H9 (cell line): ENCODE results near the gene SIX3. TPM values are rescaled to one million over a fixed set of nuclear protein-coding genes. Genes with fewer than 3 reads are reported as not detected.

ENCODE experiments used
- DNase-seq: peaks from one replicate; pipeline ENCODE4 v3.0.0-alpha.2; 2017
- H2AFZ ChIP-seq: one replicate; pipeline ENCODE4 v1.6.1; 2013; ENCODE audit warnings: mild to moderate bottlenecking, low read length, control low read depth, moderate library complexity
- H2AK5ac ChIP-seq: 2 replicates; pipeline ENCODE4 v1.6.1; 2013; ENCODE audit warnings: low read length, control low read depth, mixed read lengths; ENCODE audit not compliant: insufficient read length
- H2BK120ac ChIP-seq: one replicate; pipeline ENCODE4 v1.6.1; 2013; ENCODE audit warnings: low read depth, mild to moderate bottlenecking, low read length, control low read depth, inconsistent platforms; ENCODE audit not compliant: poor library complexity, severe bottlenecking
- H2BK12ac ChIP-seq: 2 replicates; pipeline ENCODE4 v1.6.1; 2013; ENCODE audit warnings: low read length, control low read depth, mixed read lengths, low read depth; ENCODE audit not compliant: insufficient read length
- H2BK15ac ChIP-seq: 2 replicates; pipeline ENCODE4 v1.6.1; 2013; ENCODE audit warnings: low read depth, low read length, control low read depth
- H2BK20ac ChIP-seq: one replicate; pipeline ENCODE4 v1.6.1; 2013; ENCODE audit warnings: low read depth, mild to moderate bottlenecking, low read length, control low read depth, inconsistent platforms; ENCODE audit not compliant: poor library complexity, severe bottlenecking
- H2BK5ac ChIP-seq: 2 replicates; pipeline ENCODE4 v1.6.1; 2013; ENCODE audit warnings: low read length, control low read depth, mixed read lengths; ENCODE audit not compliant: insufficient read length
- H3K14ac ChIP-seq: 2 replicates; pipeline ENCODE4 v1.6.1; 2013; ENCODE audit warnings: low read length, control low read depth; ENCODE audit not compliant: insufficient read depth
- H3K18ac ChIP-seq: 2 replicates; pipeline ENCODE4 v1.6.1; 2013; ENCODE audit warnings: low read depth, mild to moderate bottlenecking, mixed read lengths, low read length, control low read depth; ENCODE audit not compliant: insufficient read length
- H3K23ac ChIP-seq: 2 replicates; pipeline ENCODE4 v1.6.1; 2013; ENCODE audit warnings: low read length, control low read depth, mixed read lengths, low read depth; ENCODE audit not compliant: insufficient read length
- H3K23me2 ChIP-seq: 2 replicates; pipeline ENCODE4 v1.6.1; 2013; ENCODE audit warnings: low read depth, mild to moderate bottlenecking, mixed read lengths, low read length, control low read depth; ENCODE audit not compliant: insufficient read length, poor library complexity, severe bottlenecking
- H3K27ac ChIP-seq: 2 replicates; pipeline ENCODE4 v1.5.1; 2013; ENCODE audit warnings: low read length, control low read depth, mixed read lengths, low read depth; ENCODE audit not compliant: insufficient read length
- H3K27me3 ChIP-seq: 2 replicates; pipeline ENCODE4 v1.6.1; 2013; ENCODE audit warnings: low read length, control low read depth, inconsistent platforms; ENCODE audit not compliant: insufficient read depth
- H3K4ac ChIP-seq: 2 replicates; pipeline ENCODE4 v1.6.1; 2013; ENCODE audit warnings: low read depth, mild to moderate bottlenecking, control low read depth, inconsistent platforms, low read length, moderate library complexity
- H3K4me1 ChIP-seq: 2 replicates; pipeline ENCODE4 v1.6.1; 2013; ENCODE audit warnings: low read length, control low read depth, inconsistent platforms; ENCODE audit not compliant: insufficient read depth
- H3K4me2 ChIP-seq: 2 replicates; pipeline ENCODE4 v1.6.1; 2013; ENCODE audit warnings: low read length, control low read depth, mixed read lengths; ENCODE audit not compliant: insufficient read length, insufficient read depth
- H3K56ac ChIP-seq: 2 replicates; pipeline ENCODE4 v1.6.1; 2013; ENCODE audit warnings: low read depth, mild to moderate bottlenecking, mixed read lengths, low read length, control low read depth; ENCODE audit not compliant: insufficient read length
- H3K79me1 ChIP-seq: 2 replicates; pipeline ENCODE4 v1.6.1; 2013; ENCODE audit warnings: low read depth, mild to moderate bottlenecking, moderate library complexity, low read length, control low read depth, inconsistent platforms; ENCODE audit not compliant: insufficient read depth, poor library complexity, severe bottlenecking
- H3K79me2 ChIP-seq: 2 replicates; pipeline ENCODE4 v1.6.1; 2013; ENCODE audit warnings: low read length, control low read depth, inconsistent platforms; ENCODE audit not compliant: insufficient read depth
- H3K9ac ChIP-seq: 2 replicates; pipeline ENCODE4 v1.6.1; 2013; ENCODE audit warnings: low read length, control low read depth, mixed read lengths; ENCODE audit not compliant: insufficient read length; ENCODE audit errors: extremely low read depth
- H3K9me3 ChIP-seq: one replicate; pipeline ENCODE4 v1.6.1; 2013; ENCODE audit warnings: low read depth, low read length, inconsistent platforms; ENCODE audit not compliant: control insufficient read depth
- H3T11ph ChIP-seq: one replicate; pipeline ENCODE4 v1.6.1; 2013; ENCODE audit warnings: mild to moderate bottlenecking, low read length, control low read depth, inconsistent platforms
- H4K20me1 ChIP-seq: one replicate; pipeline ENCODE4 v1.6.1; 2013; ENCODE audit not compliant: control insufficient read depth, insufficient read length, insufficient read depth
- H4K5ac ChIP-seq: 2 replicates; pipeline ENCODE4 v1.6.1; 2013; ENCODE audit warnings: low read depth, mild to moderate bottlenecking, mixed read lengths, low read length, control low read depth; ENCODE audit not compliant: insufficient read length
- H4K8ac ChIP-seq: replicated peaks from 2 replicates; pipeline ENCODE4 v1.6.1; 2013; ENCODE audit warnings: low read length, control low read depth, mixed read lengths, low read depth; ENCODE audit not compliant: insufficient read length
- H4K91ac ChIP-seq: 2 replicates; pipeline ENCODE4 v1.6.1; 2013; ENCODE audit warnings: low read depth, mild to moderate bottlenecking, moderate library complexity, mixed read lengths, low read length, control low read depth; ENCODE audit not compliant: insufficient read length
- H3K27ac Mint-ChIP-seq, 3 experiments: 2 replicates in 2 of 3; 3 replicates in 1 of 3; pipeline ENCODE4 v1.8.0; 2020 to 2021; ENCODE audit warnings: mixed read lengths in 3 of 3, mild to moderate bottlenecking in 1 of 3, moderate library complexity in 1 of 3
- H3K27me3 Mint-ChIP-seq: 2 replicates; pipeline ENCODE4 v1.8.0; 2021; ENCODE audit warnings: low read depth, mild to moderate bottlenecking, moderate library complexity, mixed read lengths
- H3K36me3 Mint-ChIP-seq, 3 experiments: 2 replicates in 2 of 3; 3 replicates in 1 of 3; pipeline ENCODE4 v1.8.0; 2020 to 2021; ENCODE audit warnings: low read depth in 3 of 3, mixed read lengths in 3 of 3; ENCODE audit not compliant: insufficient read depth in 1 of 3
- H3K4me1 Mint-ChIP-seq, 2 experiments: 2 replicates each; pipeline ENCODE4 v1.8.0; 2020; ENCODE audit warnings: mixed read lengths in 2 of 2
- H3K4me3 Mint-ChIP-seq, 2 experiments: 2 replicates in 1 of 2; 3 replicates in 1 of 2; pipeline ENCODE4 v1.8.0; 2020 to 2021; ENCODE audit warnings: mild to moderate bottlenecking in 2 of 2, mixed read lengths in 2 of 2, moderate library complexity in 1 of 2
- H3K9me3 Mint-ChIP-seq, 2 experiments: 2 replicates in 1 of 2; 3 replicates in 1 of 2; pipeline ENCODE4 v1.8.0; 2020; ENCODE audit warnings: mild to moderate bottlenecking in 2 of 2, mixed read lengths in 2 of 2, moderate library complexity in 1 of 2
- CTCF ChIP-seq: fragments of 200-600 bp; sonication (generic); conservative IDR thresholded peaks from 3 replicates; pipeline ENCODE4 v1.8.0; 2021; ENCODE audit warnings: antibody characterized with exemption, mild to moderate bottlenecking
- WGBS: extraction: QIAGEN DNeasy Blood & Tissue Kit; methylation state at CpG from one replicate; pipeline ENCODE4 v1.1.7; 2013; ENCODE audit warnings: missing lambda C conversion rate, low lambda C conversion rate, mixed read lengths; ENCODE audit not compliant: insufficient read length; ENCODE audit errors: extremely low coverage; 5-methylcytosine and 5-hydroxymethylcytosine counted together
- total RNA-seq: library from RNA; stranded (reverse); gene quantifications from 2 replicates; pipeline ENCODE4 v1.2.1, GENCODE V29; 2021

The SIX3 gene
- total RNA-seq, 1 experiment from 2014 or later, result 0.55 TPM

- Histone ChIP-seq H3K79me2 (no peaks in the 10 kb centered on the region), H2BK15ac (no peak overlapping the region), H3K14ac (no peak overlapping the region), H4K91ac (no peak overlapping the region), H3K4ac (no peak overlapping the region), H3T11ph (no peak overlapping the region), H2BK20ac (no peak overlapping the region), H2BK12ac (no peak overlapping the region), H4K20me1 (no peaks in the 10 kb centered on the region), H3K4me1 (peaks cover 3% of the 10 kb centered on the region; the same call in 1 of the 2 replicates), H3K9me3 (no peaks in the 10 kb centered on the region), H2BK5ac (no peak overlapping the region), H3K23me2 (peaks cover 19% of the 10 kb centered on the region), H4K8ac (no peak overlapping the region), H2BK120ac (no peak overlapping the region), H2AK5ac (no peak overlapping the region), H3K23ac (no peak overlapping the region), H4K5ac (no peak overlapping the region), H3K27me3 (peaks cover 78% of the 10 kb centered on the region), H2AFZ (no peak overlapping the region), H3K18ac (no peak overlapping the region), H3K79me1 (no peaks in the 10 kb centered on the region), H3K56ac (no peak overlapping the region), H3K4me2 (peak overlapping the region; percentile 9), H3K9ac (no peak overlapping the region), H3K27ac (no peak overlapping the region)
- no CpG with 5 or more reads among the region's 39 CpGs for WGBS
- no peak for TF ChIP-seq CTCF
- H3K9me3 Mint-ChIP-seq, result peaks cover 6 to 7% of the 10 kb centered on the region in 2 experiments
- peak overlapping the region in 1 of 3 experiments; percentile 40; a peak in 1 of 7 replicates for H3K27ac Mint-ChIP-seq
- peaks cover 99% of the 10 kb centered on the region for H3K27me3 Mint-ChIP-seq
- H3K36me3 Mint-ChIP-seq, result peaks cover 0 to 6% (median 0%) of the 10 kb centered on the region in 3 experiments; a peak in 3 of 7 replicates
- peak; percentile 47 for DNase-seq
- peaks cover 57 to 73% of the 10 kb centered on the region in 2 experiments for H3K4me1 Mint-ChIP-seq
- peak overlapping the region; percentile 46 to 71 for H3K4me3 Mint-ChIP-seq
Measured at GRCh38 chr2:44952806-44953498, 11.4 kb downstream of the SIX3 start.
